ENCODE measurements around the gene CPNE6.

CPNE6 gene

GRCh38 chr14:24077086-24077485, 5.7 kb downstream of the CPNE6 start:
- no peak for DNase-seq (ENCODE audit: low read depth)
- TF ChIP-seq CTCF (IDR thresholded peaks at IDR 0.05; ENCODE audit: control insufficient read depth, insufficient read depth, low read depth, low read length, missing control alignments) = no peak
- H3K4me3 ChIP-seq (ENCODE audit: control insufficient read depth, low read depth, low read length) = no peak overlapping the region

GRCh38 chr14:24078146-24078545, 6.8 kb downstream of the CPNE6 start:
- TF ChIP-seq CTCF (IDR thresholded peaks at IDR 0.05; ENCODE audit: control insufficient read depth, insufficient read depth, low read depth, low read length, missing control alignments) = no peak
- H3K4me3 ChIP-seq (ENCODE audit: control insufficient read depth, low read depth, low read length) = no peak overlapping the region
- DNase-seq (ENCODE audit: low read depth) = no peak

GRCh38 chr14:24079491-24080141, 8.3 kb downstream of the CPNE6 start:
- no peak for DNase-seq (ENCODE audit: low read depth)
- no peak for TF ChIP-seq CTCF (IDR thresholded peaks at IDR 0.05; ENCODE audit: control insufficient read depth, insufficient read depth, low read depth, low read length, missing control alignments)
- no peak overlapping the region for H3K4me3 ChIP-seq (ENCODE audit: control insufficient read depth, low read depth, low read length)

GRCh38 chr14:24080142-24080530, 8.8 kb downstream of the CPNE6 start:
- no peak overlapping the region for H3K4me3 ChIP-seq (ENCODE audit: control insufficient read depth, low read depth, low read length)
- TF ChIP-seq CTCF (IDR thresholded peaks at IDR 0.05; ENCODE audit: control insufficient read depth, insufficient read depth, low read depth, low read length, missing control alignments) = no peak
- no peak for DNase-seq (ENCODE audit: low read depth)

- no peak for TF ChIP-seq CTCF (IDR thresholded peaks at IDR 0.05; ENCODE audit: control insufficient read depth, insufficient read depth, low read depth, low read length, missing control alignments)
- DNase-seq (ENCODE audit: low read depth) = no peak
Measured at GRCh38 chr14:24080888-24081738, 9.8 kb downstream of the CPNE6 start.

GRCh38 chr14:24081739-24082211, 10.4 kb downstream of the CPNE6 start:
- H3K4me3 ChIP-seq (ENCODE audit: control insufficient read depth, low read depth, low read length) = peak overlapping the region; percentile 37
- no peak for DNase-seq (ENCODE audit: low read depth)
- no peak for TF ChIP-seq CTCF (IDR thresholded peaks at IDR 0.05; ENCODE audit: control insufficient read depth, insufficient read depth, low read depth, low read length, missing control alignments)

More at GRCh38 chr14:24080888-24081738, 9.8 kb downstream of the CPNE6 start:
- H3K4me3 ChIP-seq (ENCODE audit: control insufficient read depth, low read depth, low read length) = peak overlapping the region; percentile 56

Measured in AG09309 (cell line).